T-helper 1 cell treated with Interleukin-12 subunit alpha and Interleukin-12 subunit beta and Interleukin-4 antibody, amounts not matched to agents 30 μg/mL and 1 μg/mL, for 36 hours (primary cell): ENCODE data around the gene OR6B3.

ENCODE experiments used
- H3K27ac Mint-ChIP-seq: one replicate; pipeline ENCODE4 v1.8.0; 2021; ENCODE audit warnings: mild to moderate bottlenecking, mixed read lengths
- H3K27me3 Mint-ChIP-seq: one replicate; pipeline ENCODE4 v1.8.0; 2021; ENCODE audit warnings: low read depth, mixed read lengths
- H3K36me3 Mint-ChIP-seq: one replicate; pipeline ENCODE4 v1.8.0; 2021; ENCODE audit warnings: low read depth, mixed read lengths
- H3K4me1 Mint-ChIP-seq: one replicate; pipeline ENCODE4 v1.8.0; 2021; ENCODE audit warnings: low read depth, mixed read lengths
- H3K4me3 Mint-ChIP-seq: one replicate; pipeline ENCODE4 v1.8.0; 2021; ENCODE audit warnings: mild to moderate bottlenecking, moderate library complexity, mixed read lengths
- H3K9me3 Mint-ChIP-seq: one replicate; pipeline ENCODE4 v1.8.0; 2021; ENCODE audit warnings: mixed read lengths

OR6B3 gene

DNA sequence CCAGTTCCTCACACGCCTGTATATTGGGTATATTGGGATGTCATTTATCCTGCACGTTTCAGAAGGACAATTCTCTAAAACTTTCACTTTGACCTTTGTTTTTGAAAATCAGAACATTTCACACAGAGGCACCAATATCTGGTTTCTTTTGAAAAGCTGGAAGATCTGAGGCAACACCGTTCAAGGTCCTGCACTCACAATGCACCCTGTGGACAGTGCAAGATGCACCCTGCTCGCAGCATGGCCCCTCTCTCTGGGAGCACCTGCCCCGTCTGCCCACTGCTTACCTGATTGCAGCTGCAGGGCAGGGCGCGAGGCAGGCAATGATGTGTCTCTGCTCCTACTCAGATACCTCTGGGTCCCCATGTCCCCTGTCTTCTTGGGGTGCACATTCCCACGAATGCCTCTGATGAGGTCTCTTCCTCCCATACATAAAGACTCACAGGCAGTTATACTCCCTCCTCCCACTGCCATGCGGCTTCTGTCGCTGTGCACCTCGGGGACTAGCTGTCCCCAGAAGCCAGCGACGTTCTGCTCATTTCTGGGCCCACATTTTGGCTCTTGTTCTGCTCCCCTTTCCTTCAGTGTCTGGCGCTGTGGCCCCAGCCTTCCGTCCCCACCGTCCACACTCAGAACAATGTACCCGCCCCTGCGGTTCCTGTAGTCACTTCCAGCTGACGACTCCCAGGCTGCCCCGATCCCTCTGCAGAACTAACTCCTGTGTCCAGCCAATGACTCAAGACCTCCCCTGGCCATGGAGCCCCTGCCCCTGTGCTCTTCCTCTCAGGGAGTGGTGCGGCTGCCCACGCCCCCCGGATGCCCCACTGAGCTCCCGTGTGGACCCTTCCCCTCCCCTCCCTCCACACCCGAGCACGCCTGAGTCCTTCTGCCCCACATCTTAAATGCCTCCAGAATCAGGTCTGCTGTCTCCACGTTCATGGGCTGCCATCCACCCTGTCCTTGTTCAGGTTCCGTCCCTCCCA is at the start of gene OR6B3:
TSS of gene OR6B3 (minus strand) at position 349 of the 983 bp plus-strand sequence.
- peaks cover 11% of the 10 kb centered on the region for H3K27me3 Mint-ChIP-seq
- no peak within 1 kb of the TSS for H3K4me3 Mint-ChIP-seq
- no peak within 1 kb of the TSS for H3K27ac Mint-ChIP-seq
- no peaks in the 10 kb centered on the region for H3K9me3 Mint-ChIP-seq
- no peaks in the 10 kb centered on the region for H3K36me3 Mint-ChIP-seq
- no peaks in the 10 kb centered on the region for H3K4me1 Mint-ChIP-seq

DNA sequence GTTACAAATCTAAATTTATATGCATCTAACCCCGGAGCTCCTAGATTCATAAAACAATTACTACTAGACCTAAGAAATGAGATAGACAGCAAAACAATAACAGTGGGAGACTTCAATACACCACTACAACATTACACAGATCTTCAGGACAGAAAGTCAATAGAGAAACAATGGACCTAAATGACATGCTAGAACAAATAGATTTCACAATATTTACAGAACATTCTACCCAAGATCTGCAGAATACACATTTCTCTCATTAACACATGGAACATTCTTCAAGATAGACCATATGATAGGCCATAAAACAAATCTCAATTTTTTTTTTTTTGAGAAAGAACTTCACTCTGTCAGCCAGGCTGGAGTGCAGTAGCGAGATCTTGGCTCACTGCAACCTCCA is 45.0 kb upstream of the OR6B3 start:
- Mint-ChIP-seq H3K36me3 (no peaks in the 10 kb centered on the region), H3K27me3 (peaks cover 67% of the 10 kb centered on the region), H3K27ac (no peak overlapping the region), H3K4me1 (no peaks in the 10 kb centered on the region), H3K9me3 (no peaks in the 10 kb centered on the region), H3K4me3 (no peak overlapping the region)

DNA sequence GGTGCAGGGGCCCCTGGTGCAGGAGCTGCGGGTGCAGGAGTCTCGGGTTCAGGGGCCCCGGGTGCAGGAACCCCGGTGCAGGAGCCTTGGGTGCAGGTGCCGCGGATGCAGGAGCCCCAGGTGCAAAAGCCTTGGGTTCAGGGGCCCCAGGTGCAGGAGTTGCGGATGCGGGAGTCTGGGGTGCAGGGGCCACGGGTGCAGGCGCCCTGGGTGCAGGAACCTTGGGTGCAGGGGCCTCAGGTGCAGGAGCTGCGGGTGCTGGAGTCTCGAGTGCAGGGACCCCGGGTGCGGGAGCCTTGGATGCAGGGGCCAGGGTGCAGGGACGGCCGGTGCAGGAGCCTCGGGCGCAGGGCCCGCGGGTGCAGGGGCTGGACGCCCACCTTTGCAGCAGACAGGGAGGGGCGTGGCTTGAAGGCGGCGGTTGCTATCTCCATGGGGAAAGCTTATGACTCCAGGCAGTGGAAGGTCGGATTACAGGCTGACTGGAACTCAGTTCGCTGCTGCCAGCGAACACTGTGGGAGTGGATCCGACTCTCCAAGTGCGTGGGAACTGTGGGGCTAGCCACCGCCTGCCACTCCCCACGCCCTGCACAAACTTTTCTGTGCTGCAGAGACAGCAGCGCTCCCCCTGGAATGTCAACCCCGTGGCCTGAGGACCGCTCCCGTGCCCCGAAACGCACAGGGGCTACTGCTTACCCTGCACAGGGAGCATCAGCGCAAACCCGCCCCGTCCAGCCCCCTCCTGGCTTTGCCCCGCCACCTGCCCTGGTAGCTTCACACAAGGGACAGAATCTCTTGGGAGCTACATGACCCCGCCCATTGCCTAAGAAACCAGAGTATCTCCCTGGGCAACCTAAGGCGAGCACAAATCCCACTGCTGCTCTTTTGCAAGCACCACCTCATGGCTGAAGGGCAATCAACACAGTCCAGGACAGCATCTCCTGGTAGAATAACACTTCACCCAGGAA is 42.5 kb upstream of the OR6B3 start:
- H3K4me1 Mint-ChIP-seq = no peaks in the 10 kb centered on the region
- peaks cover 69% of the 10 kb centered on the region for H3K27me3 Mint-ChIP-seq
- no peaks in the 10 kb centered on the region for H3K36me3 Mint-ChIP-seq
- no peaks in the 10 kb centered on the region for H3K9me3 Mint-ChIP-seq
- H3K27ac Mint-ChIP-seq = no peak overlapping the region
- no peak overlapping the region for H3K4me3 Mint-ChIP-seq

DNA sequence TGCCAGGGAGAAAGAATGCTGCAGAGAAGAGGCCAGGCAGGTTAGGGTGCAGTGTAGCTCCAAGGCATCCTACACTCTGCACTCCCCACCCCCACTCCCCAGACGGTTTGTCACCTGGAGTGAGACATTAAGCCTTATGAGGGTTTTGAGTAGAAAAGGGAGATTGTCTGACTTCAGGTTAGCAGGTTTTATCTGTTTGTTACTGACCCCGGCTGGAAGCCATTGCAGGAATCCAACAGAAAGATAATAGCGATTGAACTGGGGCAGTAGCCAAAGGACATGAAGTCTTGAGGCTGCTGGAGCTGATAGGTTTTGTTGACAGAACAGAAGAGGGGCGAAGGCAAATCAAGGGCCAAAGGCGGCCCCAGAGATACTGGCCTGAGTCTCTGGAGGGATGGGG is 36.0 kb upstream of the OR6B3 start:
- Mint-ChIP-seq H3K4me3 (no peak overlapping the region), H3K27ac (no peak overlapping the region), H3K36me3 (peaks cover 2% of the 10 kb centered on the region), H3K4me1 (no peaks in the 10 kb centered on the region), H3K27me3 (peaks cover 26% of the 10 kb centered on the region), H3K9me3 (peaks cover 21% of the 10 kb centered on the region)

DNA sequence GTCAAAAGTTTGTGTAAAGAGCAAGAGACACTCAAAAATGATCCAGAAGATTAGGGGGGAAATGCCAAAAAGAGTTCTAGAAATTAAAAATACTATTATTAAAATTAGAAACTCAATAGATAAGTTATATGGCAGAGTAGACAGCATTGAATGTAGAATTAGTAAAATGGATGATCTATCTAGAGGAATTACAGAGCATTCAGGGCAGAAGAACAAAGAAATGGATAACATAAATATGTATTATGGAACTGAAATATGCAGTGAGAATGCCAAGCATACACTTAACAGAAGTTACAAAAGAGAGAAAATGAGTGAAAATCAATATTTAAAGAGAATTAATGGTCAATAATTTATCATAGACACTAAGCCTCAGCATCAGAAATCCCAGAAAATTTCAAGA is 33.2 kb upstream of the OR6B3 start:
- Mint-ChIP-seq H3K4me3 (no peak overlapping the region), H3K27ac (no peak overlapping the region), H3K9me3 (peaks cover 21% of the 10 kb centered on the region), H3K4me1 (no peaks in the 10 kb centered on the region), H3K27me3 (peaks cover 20% of the 10 kb centered on the region), H3K36me3 (peaks cover 2% of the 10 kb centered on the region)

DNA sequence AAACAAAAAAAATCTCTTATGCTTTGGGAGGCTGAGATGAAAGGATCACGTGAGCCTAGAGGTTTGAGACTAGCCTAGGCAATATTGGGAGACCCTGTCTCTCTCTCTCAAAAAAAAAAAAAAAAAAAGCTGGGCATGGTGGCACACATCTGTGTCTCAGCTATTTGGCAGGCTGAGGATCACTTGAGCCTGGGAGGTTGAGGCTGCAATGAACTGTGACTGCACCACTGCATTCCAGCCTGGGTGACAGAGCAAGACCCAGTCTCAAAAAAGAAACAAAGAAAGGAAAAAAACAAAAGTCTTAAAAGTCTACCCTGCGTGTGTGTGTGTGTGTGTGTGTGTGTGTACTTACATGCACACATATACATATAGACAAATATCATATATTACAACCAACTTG is 25.3 kb upstream of the OR6B3 start:
- H3K4me1 Mint-ChIP-seq = no peaks in the 10 kb centered on the region
- H3K36me3 Mint-ChIP-seq = no peaks in the 10 kb centered on the region
- peaks cover 20% of the 10 kb centered on the region for H3K27me3 Mint-ChIP-seq
- H3K4me3 Mint-ChIP-seq = no peak overlapping the region
- H3K9me3 Mint-ChIP-seq = peaks cover 34% of the 10 kb centered on the region
- no peak overlapping the region for H3K27ac Mint-ChIP-seq

DNA sequence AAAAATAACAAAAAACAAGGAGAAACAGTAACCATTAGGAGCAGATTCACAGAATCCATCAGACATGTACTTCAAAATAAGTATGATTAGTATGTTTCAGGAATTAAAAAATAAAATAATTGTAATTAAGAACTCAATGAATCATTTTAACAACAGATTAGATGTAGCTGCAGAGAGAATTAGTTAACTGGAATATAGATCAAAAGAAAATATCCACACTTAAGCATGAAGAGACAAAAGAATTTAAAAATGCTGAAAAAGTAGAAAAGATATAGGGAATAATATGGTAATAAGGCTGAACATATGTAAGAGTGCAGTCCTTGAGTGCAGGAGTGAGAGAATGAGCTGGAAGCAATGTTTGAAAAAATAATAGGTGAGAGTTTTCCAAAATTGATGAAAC is 24.1 kb upstream of the OR6B3 start:
- Mint-ChIP-seq H3K9me3 (peaks cover 34% of the 10 kb centered on the region), H3K27me3 (peaks cover 12% of the 10 kb centered on the region), H3K36me3 (no peaks in the 10 kb centered on the region), H3K27ac (no peak overlapping the region), H3K4me1 (no peaks in the 10 kb centered on the region), H3K4me3 (no peak overlapping the region)

DNA sequence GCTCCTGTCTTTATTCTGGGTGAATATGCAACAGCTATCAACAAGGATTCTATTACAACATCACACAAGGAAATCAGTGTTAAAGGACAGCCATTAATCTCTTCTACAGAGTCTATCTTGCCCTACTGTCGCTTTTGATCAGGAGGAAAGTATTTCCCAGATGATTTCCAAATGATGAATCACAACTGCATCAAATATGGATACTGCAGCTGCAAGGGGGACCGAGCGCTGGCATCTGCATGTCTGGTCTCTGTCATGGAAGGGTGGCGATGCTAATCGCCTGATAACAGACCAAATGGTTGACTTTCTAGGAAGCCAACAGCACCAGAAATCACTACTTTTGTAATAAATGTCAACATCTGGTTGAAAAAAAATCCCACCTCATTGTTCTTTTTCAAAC is 21.2 kb upstream of the OR6B3 start:
- Mint-ChIP-seq H3K27ac (no peak overlapping the region), H3K9me3 (peaks cover 34% of the 10 kb centered on the region), H3K4me3 (no peak overlapping the region), H3K4me1 (no peaks in the 10 kb centered on the region), H3K36me3 (no peaks in the 10 kb centered on the region), H3K27me3 (peaks cover 6% of the 10 kb centered on the region)

DNA sequence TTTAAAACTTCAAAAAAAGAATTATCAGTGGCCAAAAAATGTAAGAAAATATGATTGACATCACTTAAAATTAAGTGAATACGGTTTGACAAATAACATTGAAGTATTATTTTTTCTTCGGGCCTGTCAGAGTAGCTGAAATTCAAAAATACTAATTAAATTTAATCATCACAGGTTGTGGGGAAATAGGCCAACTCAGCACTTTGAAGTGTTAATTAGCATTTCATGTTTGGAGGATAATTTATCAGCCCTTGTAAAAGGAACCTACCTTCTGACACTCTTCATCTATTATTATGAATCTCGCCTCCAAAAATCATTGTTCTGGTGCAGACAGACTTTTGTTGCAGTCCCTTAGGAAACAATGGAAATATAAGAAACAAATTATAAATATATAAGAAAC is 17.6 kb upstream of the OR6B3 start:
- no peaks in the 10 kb centered on the region for H3K36me3 Mint-ChIP-seq
- H3K4me3 Mint-ChIP-seq = no peak overlapping the region
- no peak overlapping the region for H3K27ac Mint-ChIP-seq
- H3K4me1 Mint-ChIP-seq = no peaks in the 10 kb centered on the region
- peaks cover 21% of the 10 kb centered on the region for H3K27me3 Mint-ChIP-seq
- H3K9me3 Mint-ChIP-seq = peaks cover 3% of the 10 kb centered on the region

DNA sequence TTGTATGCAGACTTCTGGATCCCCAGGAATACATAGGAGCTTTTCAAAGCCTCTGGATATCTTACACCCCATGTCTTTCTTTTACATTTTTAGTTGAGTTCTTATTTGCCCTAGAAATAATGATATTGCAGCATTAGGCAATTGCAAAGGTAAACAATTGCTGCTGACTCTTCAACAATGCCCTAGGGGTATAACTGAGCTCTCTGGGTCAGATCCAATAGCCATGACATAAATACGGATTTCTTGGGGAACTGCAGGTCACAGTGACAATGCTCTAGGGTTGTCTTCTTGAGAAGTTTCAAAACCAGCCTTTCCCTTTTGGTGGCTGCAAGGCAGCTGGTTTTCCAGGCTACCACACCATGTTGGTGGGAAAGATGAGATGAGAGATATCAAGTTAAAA is 16.5 kb upstream of the OR6B3 start:
- Mint-ChIP-seq H3K9me3 (no peaks in the 10 kb centered on the region), H3K4me3 (no peak overlapping the region), H3K27ac (no peak overlapping the region), H3K4me1 (no peaks in the 10 kb centered on the region), H3K36me3 (no peaks in the 10 kb centered on the region), H3K27me3 (peaks cover 24% of the 10 kb centered on the region)

DNA sequence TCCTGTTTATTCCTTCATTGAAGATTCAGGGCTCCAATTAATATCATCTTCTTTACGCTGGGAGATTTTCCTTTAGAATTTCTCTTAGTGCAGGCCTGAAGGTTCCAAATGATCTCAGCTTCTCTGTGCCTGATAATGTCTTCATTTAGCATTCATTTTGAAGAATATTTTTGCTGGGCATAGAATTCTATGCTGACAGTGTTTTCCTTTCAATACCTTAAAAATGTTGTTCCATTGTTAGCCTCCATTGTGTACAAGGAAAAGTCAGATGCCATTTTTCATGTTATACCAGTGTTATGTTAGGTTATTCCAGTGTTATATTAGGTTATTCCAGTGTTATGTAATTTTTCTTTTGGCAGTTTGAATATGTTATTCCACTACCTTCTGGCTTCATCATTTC is 14.9 kb upstream of the OR6B3 start:
- Mint-ChIP-seq H3K4me1 (no peaks in the 10 kb centered on the region), H3K27ac (no peak overlapping the region), H3K4me3 (no peak overlapping the region), H3K36me3 (no peaks in the 10 kb centered on the region), H3K9me3 (no peaks in the 10 kb centered on the region), H3K27me3 (peaks cover 29% of the 10 kb centered on the region)

DNA sequence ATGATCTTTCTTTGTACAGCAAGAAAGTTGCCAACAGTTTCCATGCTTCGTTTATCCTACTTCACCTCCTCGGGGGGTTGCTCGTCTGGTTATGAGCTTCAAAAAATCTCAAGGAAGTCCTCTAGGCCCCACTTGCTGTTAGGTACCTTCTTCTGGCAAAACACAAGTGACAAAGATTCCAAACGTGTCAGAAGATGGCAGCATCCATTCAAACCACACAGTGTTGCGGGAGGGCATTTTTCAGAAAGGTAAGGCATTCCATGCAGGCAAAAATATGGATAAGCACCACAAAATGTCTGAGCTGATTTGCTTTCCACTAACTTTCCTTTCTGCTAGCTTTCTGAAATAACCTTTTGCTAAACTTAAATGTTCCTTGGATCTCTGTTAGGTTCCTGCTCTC is 13.2 kb upstream of the OR6B3 start:
- H3K27ac Mint-ChIP-seq = no peak overlapping the region
- peaks cover 46% of the 10 kb centered on the region for H3K27me3 Mint-ChIP-seq
- H3K36me3 Mint-ChIP-seq = no peaks in the 10 kb centered on the region
- no peaks in the 10 kb centered on the region for H3K9me3 Mint-ChIP-seq
- H3K4me3 Mint-ChIP-seq = no peak overlapping the region
- H3K4me1 Mint-ChIP-seq = no peaks in the 10 kb centered on the region

DNA sequence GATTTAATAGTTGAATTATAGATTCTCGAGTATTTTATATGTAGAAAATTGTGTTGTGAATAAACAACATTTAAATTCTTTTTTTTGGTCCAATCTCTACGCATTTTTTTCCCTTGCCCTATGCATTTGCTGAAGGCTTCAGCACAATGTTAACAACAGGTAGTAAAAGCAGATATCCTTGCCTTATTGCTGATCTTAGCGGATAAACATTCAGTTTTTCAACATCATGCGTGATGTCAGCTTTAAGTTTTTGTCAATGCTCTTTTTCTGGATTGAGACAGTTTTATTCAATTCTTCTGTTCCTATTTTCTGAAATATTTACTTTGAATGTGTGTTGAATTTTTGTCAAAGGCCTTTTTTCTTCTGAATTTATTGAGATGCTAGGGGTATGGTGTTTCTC is 11.6 kb upstream of the OR6B3 start:
- H3K4me3 Mint-ChIP-seq = no peak overlapping the region
- H3K27me3 Mint-ChIP-seq = peaks cover 49% of the 10 kb centered on the region
- no peak overlapping the region for H3K27ac Mint-ChIP-seq
- H3K4me1 Mint-ChIP-seq = no peaks in the 10 kb centered on the region
- H3K9me3 Mint-ChIP-seq = no peaks in the 10 kb centered on the region
- no peaks in the 10 kb centered on the region for H3K36me3 Mint-ChIP-seq

DNA sequence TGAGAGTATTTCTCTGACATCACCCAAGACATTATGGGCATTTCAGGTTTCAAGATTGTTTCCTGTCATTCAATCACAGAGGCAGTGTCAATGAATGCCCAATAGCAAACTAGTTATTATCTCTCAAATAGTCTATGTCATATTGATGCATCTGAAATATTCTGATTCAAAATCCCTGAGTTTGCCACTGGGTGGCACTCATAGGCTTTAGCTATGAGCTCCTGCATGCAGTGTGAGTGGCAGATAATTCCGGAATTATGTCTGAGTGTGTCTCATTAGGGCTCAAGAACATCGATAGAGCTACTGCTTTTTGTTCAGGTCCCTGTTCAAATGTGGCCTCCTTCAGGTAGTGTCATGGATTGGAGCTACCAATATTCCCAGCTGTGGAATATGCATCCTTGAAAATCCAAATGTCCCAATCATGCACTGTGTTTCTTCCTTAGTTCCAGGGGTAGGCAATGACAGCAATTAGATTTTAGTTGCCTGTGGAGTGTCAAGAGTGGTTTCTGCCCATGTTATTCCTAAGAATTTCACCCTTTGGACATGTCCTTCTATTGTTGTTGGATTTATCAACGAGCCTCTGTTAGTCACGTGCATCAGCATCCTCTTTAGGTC is 7.8 kb upstream of the OR6B3 start:
- H3K9me3 Mint-ChIP-seq = no peaks in the 10 kb centered on the region
- H3K4me1 Mint-ChIP-seq = no peaks in the 10 kb centered on the region
- no peaks in the 10 kb centered on the region for H3K36me3 Mint-ChIP-seq
- no peak overlapping the region for H3K27ac Mint-ChIP-seq
- peaks cover 34% of the 10 kb centered on the region for H3K27me3 Mint-ChIP-seq
- H3K4me3 Mint-ChIP-seq = no peak overlapping the region
